Activated T-cell treated with anti-CD3 and anti-CD28 coated beads for 24 hours (primary cell): ENCODE results near the gene PAOX.

ENCODE experiments used
- DNase-seq: peaks from one replicate; pipeline ENCODE4 v3.0.0-alpha.2; 2020; ENCODE audit warnings: low read depth

The PAOX gene

GRCh38 chr10:133350283-133350949, 28.6 kb upstream of the PAOX start:
- DNase-seq = no peak

- DNase-seq = no peak
Measured at GRCh38 chr10:133350950-133351329, 28.1 kb upstream of the PAOX start.

- no peak for DNase-seq
Measured at GRCh38 chr10:133351408-133352318, 27.4 kb upstream of the PAOX start.

GRCh38 chr10:133353202-133353959, 25.7 kb upstream of the PAOX start:
- DNase-seq = no peak

GRCh38 chr10:133353988-133354605, 25.0 kb upstream of the PAOX start:
- no peak for DNase-seq

- DNase-seq = no peak
Measured at GRCh38 chr10:133354672-133355240, 24.3 kb upstream of the PAOX start.

- DNase-seq = no peak
Measured at GRCh38 chr10:133355266-133355665, 23.8 kb upstream of the PAOX start.

- DNase-seq = no peak
Measured at GRCh38 chr10:133355991-133356390, 23.1 kb upstream of the PAOX start.

GRCh38 chr10:133356549-133357284, 22.3 kb upstream of the PAOX start:
- DNase-seq = no peak

- peak; percentile 63 for DNase-seq
Measured at GRCh38 chr10:133357285-133358161, 21.5 kb upstream of the PAOX start, which contains the start of gene FUOM. Gene FUOM (minus strand): TSS chr10:133358019. CDS start chr10:133358007, 12 bp downstream.

GRCh38 chr10:133358162-133358924, 20.7 kb upstream of the PAOX start:
- DNase-seq = no peak

GRCh38 chr10:133358925-133359310, 20.1 kb upstream of the PAOX start:
- DNase-seq = no peak

- DNase-seq = no peak
Measured at GRCh38 chr10:133359554-133359971, 19.5 kb upstream of the PAOX start.

GRCh38 chr10:133359972-133360610, 19.0 kb upstream of the PAOX start:
- DNase-seq = no peak

GRCh38 chr10:133361227-133361626, 17.8 kb upstream of the PAOX start:
- DNase-seq = no peak

GRCh38 chr10:133361773-133362441, 17.2 kb upstream of the PAOX start:
- DNase-seq = no peak

- no peak for DNase-seq
Measured at GRCh38 chr10:133362846-133363245, 16.2 kb upstream of the PAOX start.
